HL-60 (cell line): ENCODE measurements around the gene MAD1L1.

Experiments used
- CTCF ChIP-seq: IDR thresholded peaks from one replicate; pipeline ENCODE4 v1.5.1; 2011; ENCODE audit warnings: low read length, control low read depth, inconsistent platforms; ENCODE audit not compliant: insufficient read depth
- REST ChIP-seq: IDR thresholded peaks from 2 replicates; pipeline ENCODE4 v1.6.1; 2012; ENCODE audit warnings: low read depth; ENCODE audit not compliant: insufficient replicate concordance

GRCh38 chr7:1977876-1978441 is 254.8 kb downstream of the MAD1L1 start:
- TF ChIP-seq CTCF (no peak), REST (no peak)
